ENCODE data around the gene SLC32A1.
A peak's percentile ranks its signal among the peaks of the same experiment; 100 is the strongest.

The SLC32A1 gene

GRCh38 chr20:38725148-38725901 lies 1.0 kb downstream of the SLC32A1 start:
- DNase-seq (ENCODE audit: low read depth): no peak

GRCh38 chr20:38725931-38726803 lies 1.9 kb downstream of the SLC32A1 start:
- peak; percentile 55 for TF ChIP-seq CTCF (IDR thresholded peaks at IDR 0.05; ENCODE audit: low read depth, low read length, missing control alignments)
- no peak for DNase-seq (ENCODE audit: low read depth)
- no peak overlapping the region for H3K4me3 ChIP-seq (ENCODE audit: low read depth, low read length)

More at GRCh38 chr20:38725148-38725901, 1.0 kb downstream of the SLC32A1 start:
- no peak overlapping the region for H3K4me3 ChIP-seq (ENCODE audit: low read depth, low read length)
- TF ChIP-seq CTCF (IDR thresholded peaks at IDR 0.05; ENCODE audit: low read depth, low read length, missing control alignments): no peak

GRCh38 chr20:38726804-38727606 lies 2.7 kb downstream of the SLC32A1 start:
- H3K4me3 ChIP-seq (ENCODE audit: low read depth, low read length): no peak overlapping the region
- no peak for DNase-seq (ENCODE audit: low read depth)
- TF ChIP-seq CTCF (IDR thresholded peaks at IDR 0.05; ENCODE audit: low read depth, low read length, missing control alignments): peak; percentile 38

- no peak for DNase-seq (ENCODE audit: low read depth)
- H3K4me3 ChIP-seq (ENCODE audit: low read depth, low read length): no peak overlapping the region
- no peak for TF ChIP-seq CTCF (IDR thresholded peaks at IDR 0.05; ENCODE audit: low read depth, low read length, missing control alignments)
These were observed 3.4 kb downstream of the SLC32A1 start for GRCh38 chr20:38727607-38728190.

GRCh38 chr20:38728191-38728781 lies 4.0 kb downstream of the SLC32A1 start:
- no peak overlapping the region for H3K4me3 ChIP-seq (ENCODE audit: low read depth, low read length)

More at GRCh38 chr20:38728191-38728781, 4.0 kb downstream of the SLC32A1 start:
- no peak for TF ChIP-seq CTCF (IDR thresholded peaks at IDR 0.05; ENCODE audit: low read depth, low read length, missing control alignments)
- no peak for DNase-seq (ENCODE audit: low read depth)
